Measurements from ENCODE around the gene GLT1D1.

GLT1D1 gene

DNA sequence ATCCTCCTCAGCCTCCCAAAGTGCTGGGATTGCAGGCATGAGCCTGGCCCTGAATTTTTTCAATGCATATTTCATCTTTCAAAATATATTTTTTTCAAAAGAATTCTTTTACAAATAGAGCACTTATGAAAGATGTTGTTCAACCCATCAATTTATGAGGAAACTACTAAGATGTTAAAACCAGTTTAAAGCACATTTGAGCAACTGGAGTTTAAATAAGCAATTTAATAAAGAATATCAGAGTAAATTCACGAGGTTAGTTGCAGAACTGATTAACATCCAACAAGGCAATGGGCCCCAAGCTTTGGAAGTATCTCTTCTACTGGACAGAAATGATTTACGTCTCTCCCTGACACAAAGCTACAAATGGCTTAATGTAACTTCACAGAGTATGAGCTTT is 23.3 kb downstream of the GLT1D1 start:
- TF ChIP-seq FOXP2 (optimal IDR thresholded peaks at IDR 0.05; ENCODE audit: borderline replicate concordance, extremely low read depth, extremely low read length, insufficient read depth) (no peak), SIN3A (IDR thresholded peaks at IDR 0.05; ENCODE audit: borderline replicate concordance, insufficient read depth, low read length) (no peak), TAF1 (IDR thresholded peaks at IDR 0.05; ENCODE audit: borderline replicate concordance, insufficient read depth, low read length) (no peak), POLR2AphosphoS5 (IDR thresholded peaks at IDR 0.05; ENCODE audit: low read depth, low read length) (no peak), REST (IDR thresholded peaks at IDR 0.05; ENCODE audit: insufficient read depth in 1 of 2, low read depth in 2 of 2, low read length in 2 of 2) (no peak)

DNA sequence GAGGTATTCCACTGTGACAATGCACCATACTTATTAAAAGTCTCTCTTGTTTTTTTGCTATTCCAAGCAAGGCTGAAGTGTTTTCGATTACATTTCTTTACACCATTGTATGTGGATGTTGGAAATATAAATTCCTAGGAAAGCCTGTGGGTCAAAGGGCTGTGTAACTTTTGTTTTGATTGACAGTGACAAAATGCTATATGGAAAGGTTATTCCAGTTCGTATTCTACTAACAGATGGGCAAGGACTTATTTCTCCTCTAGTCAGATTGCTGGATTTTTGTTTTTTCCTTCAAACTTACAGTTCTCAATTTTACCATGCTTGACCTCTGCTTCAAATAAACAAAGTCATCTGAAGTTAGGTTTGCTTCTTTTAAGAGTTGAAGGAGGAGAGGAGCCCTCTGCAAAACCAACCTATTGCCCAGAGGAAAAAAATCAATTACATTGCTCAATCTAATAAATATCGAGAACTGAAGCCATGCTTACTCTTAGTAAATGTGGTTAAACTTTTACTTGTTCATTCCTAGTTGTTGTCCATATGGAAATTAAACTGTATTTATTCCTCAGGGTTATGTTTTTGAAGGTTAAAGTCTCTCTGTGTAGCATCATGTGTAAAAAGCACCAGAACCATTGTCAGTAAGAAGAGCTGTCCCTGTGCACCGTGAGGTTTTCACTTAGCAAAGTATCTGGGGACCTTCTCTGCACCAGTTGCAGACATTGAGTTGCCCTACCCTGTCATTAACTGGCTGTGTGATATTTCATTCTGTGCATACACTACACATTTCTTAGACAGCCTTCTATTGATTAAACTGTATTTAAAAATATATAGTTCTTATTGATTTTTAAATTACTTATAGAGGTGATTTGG is 26.9 kb downstream of the GLT1D1 start:
- no peak for TF ChIP-seq SIN3A (IDR thresholded peaks at IDR 0.05; ENCODE audit: borderline replicate concordance, insufficient read depth, low read length)
- no peak for TF ChIP-seq REST (IDR thresholded peaks at IDR 0.05; ENCODE audit: insufficient read depth in 1 of 2, low read depth in 2 of 2, low read length in 2 of 2)
- no peak for TF ChIP-seq TAF1 (IDR thresholded peaks at IDR 0.05; ENCODE audit: borderline replicate concordance, insufficient read depth, low read length)
- no peak for TF ChIP-seq POLR2AphosphoS5 (IDR thresholded peaks at IDR 0.05; ENCODE audit: low read depth, low read length)
- TF ChIP-seq FOXP2 (optimal IDR thresholded peaks at IDR 0.05; ENCODE audit: borderline replicate concordance, extremely low read depth, extremely low read length, insufficient read depth) = no peak

DNA sequence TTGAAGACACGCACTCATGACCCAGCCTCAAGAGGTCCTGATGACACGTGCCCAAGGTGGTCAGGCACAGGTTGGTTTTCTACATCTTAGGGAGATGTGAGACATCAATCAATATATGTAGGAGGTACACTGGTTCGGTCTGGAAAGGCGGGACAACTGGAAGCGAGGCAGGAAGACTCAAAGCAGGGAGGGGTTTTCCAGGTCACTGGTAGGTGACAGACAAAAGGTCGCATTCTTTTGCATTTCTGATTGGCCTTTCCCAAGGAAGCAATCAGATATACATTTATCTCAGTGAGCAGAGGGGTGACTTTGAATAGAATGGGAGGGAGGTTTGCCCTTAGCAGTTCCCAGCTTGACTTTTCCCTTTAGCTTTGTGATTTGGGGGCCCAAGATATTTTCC is 38.6 kb downstream of the GLT1D1 start:
- TF ChIP-seq TAF1 (IDR thresholded peaks at IDR 0.05; ENCODE audit: borderline replicate concordance, insufficient read depth, low read length) (no peak), REST (IDR thresholded peaks at IDR 0.05; ENCODE audit: insufficient read depth in 1 of 2, low read depth in 2 of 2, low read length in 2 of 2) (no peak), FOXP2 (optimal IDR thresholded peaks at IDR 0.05; ENCODE audit: borderline replicate concordance, extremely low read depth, extremely low read length, insufficient read depth) (no peak), SIN3A (IDR thresholded peaks at IDR 0.05; ENCODE audit: borderline replicate concordance, insufficient read depth, low read length) (no peak), POLR2AphosphoS5 (IDR thresholded peaks at IDR 0.05; ENCODE audit: low read depth, low read length) (no peak)

DNA sequence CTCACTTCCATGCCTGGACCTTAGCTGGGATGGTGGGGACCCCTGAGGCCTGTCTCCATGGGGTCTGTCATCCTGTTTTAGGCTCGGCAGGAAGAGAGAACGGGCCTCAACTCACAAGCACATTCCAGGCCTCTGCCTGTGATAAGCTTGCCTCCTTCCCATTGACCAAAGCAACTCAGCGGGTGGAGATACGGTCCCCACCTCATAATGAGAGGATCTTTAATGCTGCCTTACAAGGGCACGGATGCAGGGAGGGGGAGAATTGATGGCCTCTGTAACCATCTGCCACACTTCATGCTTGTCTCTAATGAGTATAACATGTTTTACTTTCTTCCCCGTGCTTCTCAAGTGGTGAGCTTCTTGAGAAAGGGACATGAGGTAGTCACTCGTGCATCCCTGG is 50.0 kb downstream of the GLT1D1 start:
- no peak for TF ChIP-seq TAF1 (IDR thresholded peaks at IDR 0.05; ENCODE audit: borderline replicate concordance, insufficient read depth, low read length)
- no peak for TF ChIP-seq FOXP2 (optimal IDR thresholded peaks at IDR 0.05; ENCODE audit: borderline replicate concordance, extremely low read depth, extremely low read length, insufficient read depth)
- TF ChIP-seq REST (IDR thresholded peaks at IDR 0.05; ENCODE audit: insufficient read depth in 1 of 2, low read depth in 2 of 2, low read length in 2 of 2) = no peak
- TF ChIP-seq POLR2AphosphoS5 (IDR thresholded peaks at IDR 0.05; ENCODE audit: low read depth, low read length) = no peak
- TF ChIP-seq SIN3A (IDR thresholded peaks at IDR 0.05; ENCODE audit: borderline replicate concordance, insufficient read depth, low read length) = no peak

Measured in PFSK-1 (cell line).